A549 treated with RU486 at 1 μM for 4 hours (cell line): ENCODE data around the gene TFAP2E. TPM values are rescaled to one million over a fixed set of nuclear protein-coding genes. Genes with fewer than 3 reads are reported as not detected.

Experiments used
- total RNA-seq: library from RNA; stranded (reverse); fragments of 200-300 nt; extraction: Qiagen RNA extraction; gene quantifications from 5 replicates; pipeline ENCODE4 v1.2.3, GENCODE V29; 2022; ENCODE audit warnings: low read depth

The TFAP2E gene
- 0.19 to 1.1 TPM (median 0.44 TPM) in 5 replicates for total RNA-seq

GRCh38 chr1:35573198-35574124, at the start of gene TFAP2E:
TSS of gene TFAP2E (plus strand) at chr1:35573314. CDS start at chr1:35573578, 264 bp downstream.

GRCh38 chr1:35557118-35557610, 15.9 kb upstream of the TFAP2E start, which contains the start of gene KIAA0319L:
TSS of gene KIAA0319L (minus strand) at chr1:35557403. CDS start at chr1:35554491, 2,912 bp downstream.

GRCh38 chr1:35557611-35558373, 15.3 kb upstream of the TFAP2E start, which contains the start of gene NCDN:
TSS of gene NCDN (plus strand) at chr1:35557799. CDS start at chr1:35558191, 392 bp downstream.

DNA sequence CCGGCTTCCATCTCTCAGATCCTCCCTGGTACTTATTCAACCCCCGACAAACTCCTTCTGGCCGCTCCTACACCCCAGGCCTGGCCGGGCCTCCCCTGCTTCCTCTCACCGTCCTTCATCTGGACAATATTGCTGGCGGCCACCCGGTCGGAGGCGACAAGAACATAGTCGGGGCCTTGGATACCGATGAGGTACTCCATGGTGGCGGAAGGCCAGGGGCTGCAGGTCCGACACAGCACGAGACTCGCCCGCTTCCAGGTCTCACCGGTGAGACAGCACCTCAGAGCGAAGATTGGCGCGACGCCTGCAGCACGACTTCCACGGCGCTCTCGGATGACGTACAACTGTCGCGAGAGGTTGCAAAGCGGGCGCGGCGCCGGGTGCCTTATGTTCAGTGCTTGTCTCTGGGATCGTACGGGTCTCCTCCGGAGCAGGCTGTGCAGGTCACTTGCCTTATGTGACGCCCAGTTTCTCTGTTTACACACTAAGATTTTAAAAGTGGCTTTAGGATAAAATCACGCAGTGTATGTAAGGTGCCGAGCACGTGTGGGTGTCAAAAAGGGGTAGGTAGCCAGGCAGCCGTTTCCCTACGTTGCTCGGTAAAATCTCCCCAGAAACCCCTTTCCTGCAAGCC, 68.2 kb downstream of the TFAP2E start, which contains the start of gene PSMB2:
Gene PSMB2 (minus strand): TSS at position 294 of the 634 bp plus-strand sequence. CDS start 94 bp downstream, at position 200.

Other genes with a start within 250 kb of the TFAP2E start
- 13.1 to 15.5 TPM (median 15.0 TPM) in 5 replicates for gene KIAA0319L, start 15.9 kb upstream of the TFAP2E start, total RNA-seq
- 11.3 to 18.5 TPM (median 16.3 TPM) in 5 replicates for gene NCDN, start 15.5 kb upstream of the TFAP2E start, total RNA-seq
- 85.4 to 120 TPM (median 104 TPM) in 5 replicates for gene PSMB2, start 68.2 kb downstream of the TFAP2E start, total RNA-seq
- gene C1orf216, start 145.6 kb downstream of the TFAP2E start, total RNA-seq, result 10.9 to 15.9 TPM (median 14.4 TPM) in 5 replicates
- 7.2 to 15.1 TPM (median 11.0 TPM) in 5 replicates for gene CLSPN, start 196.7 kb downstream of the TFAP2E start, total RNA-seq
- 2.3 to 4.0 TPM (median 3.2 TPM) in 5 replicates for gene AGO4, start 234.7 kb downstream of the TFAP2E start, total RNA-seq